ENCODE results near the gene GRIN3B. TPM values are rescaled to one million over a fixed set of nuclear protein-coding genes. Genes with fewer than 3 reads are reported as not detected.
A peak's percentile ranks its signal among the peaks of the same experiment; 100 is the strongest.

Gene GRIN3B
- polyA plus RNA-seq, 1 donor, result 0.22 TPM

DNA sequence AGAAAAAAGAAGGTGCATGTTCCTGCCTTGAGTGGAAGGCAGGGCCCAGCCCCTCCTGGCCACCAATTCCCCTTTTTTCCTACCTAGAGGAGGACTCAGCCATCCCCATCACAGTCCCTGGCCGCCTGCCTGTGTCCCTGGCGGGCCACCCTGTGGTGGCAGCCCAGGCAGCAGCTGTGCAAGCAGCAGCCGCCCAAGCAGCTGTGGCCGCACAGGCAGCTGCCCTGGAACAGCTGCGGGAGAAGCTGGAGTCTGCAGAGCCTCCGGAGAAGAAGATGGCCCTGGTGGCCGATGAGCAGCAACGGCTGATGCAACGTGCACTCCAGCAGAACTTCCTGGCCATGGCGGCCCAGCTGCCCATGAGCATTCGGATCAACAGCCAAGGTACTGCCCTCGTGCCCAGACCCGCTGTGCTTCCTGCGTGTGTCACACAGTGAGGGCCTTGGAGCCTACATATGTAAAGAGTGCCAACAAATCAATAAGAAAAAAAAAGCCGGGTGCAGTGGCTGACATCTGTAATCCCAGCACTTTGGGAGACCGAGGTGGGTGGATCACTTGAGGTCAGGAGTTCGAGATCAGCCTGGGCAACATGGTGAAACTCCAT lies 33.6 kb upstream of the GRIN3B start:
- WGBS (ENCODE audit: insufficient coverage, low lambda C conversion rate), result no CpG with 5 or more reads among the region's 17 CpGs
- Histone ChIP-seq H3K4me3 (ENCODE audit: low read length) (no peak overlapping the region), H3K27ac (ENCODE audit: low read length) (no peak overlapping the region), H3K4me1 (ENCODE audit: control insufficient read depth, insufficient read depth, low read length) (peaks cover 16% of the 10 kb centered on the region), H3K36me3 (ENCODE audit: control insufficient read depth, insufficient read depth, low read length) (peaks cover 82% of the 10 kb centered on the region), H3K27me3 (ENCODE audit: control insufficient read depth, insufficient read depth, low read length) (no peaks in the 10 kb centered on the region), H3K9me3 (ENCODE audit: control insufficient read depth, low read depth, low read length) (peaks cover 25% of the 10 kb centered on the region)
- peak in 1 of 2 donors; percentile 19 for DNase-seq

DNA sequence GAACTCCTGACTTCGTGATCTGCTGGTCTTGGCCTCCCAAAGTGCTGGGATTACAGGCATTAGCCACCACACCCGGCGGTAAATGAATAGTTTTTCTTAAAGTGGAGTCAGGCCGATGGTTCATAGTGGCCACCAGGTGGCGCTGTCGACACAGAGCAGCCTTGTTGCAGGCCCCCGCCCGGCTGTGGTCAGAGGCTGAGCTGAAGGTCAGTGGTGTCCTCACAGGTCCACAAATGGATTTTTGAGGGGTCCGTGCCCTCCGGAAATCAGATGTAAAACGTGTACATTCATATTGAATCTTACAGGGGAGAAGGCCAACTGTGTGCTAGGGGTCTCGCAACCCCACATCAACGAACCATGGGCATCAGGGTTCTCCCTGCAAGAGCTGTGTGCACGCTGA lies 29.5 kb upstream of the GRIN3B start:
- peak in 1 of 2 donors; percentile 17 for DNase-seq
- no CpG with 5 or more reads among the region's 14 CpGs for WGBS (ENCODE audit: insufficient coverage, low lambda C conversion rate)
- H3K27ac ChIP-seq (ENCODE audit: low read length), result no peak overlapping the region
- no peaks in the 10 kb centered on the region for H3K27me3 ChIP-seq (ENCODE audit: control insufficient read depth, insufficient read depth, low read length)
- H3K4me1 ChIP-seq (ENCODE audit: control insufficient read depth, insufficient read depth, low read length), result peaks cover 4% of the 10 kb centered on the region
- no peak overlapping the region for H3K4me3 ChIP-seq (ENCODE audit: low read length)
- peaks cover 80% of the 10 kb centered on the region for H3K36me3 ChIP-seq (ENCODE audit: control insufficient read depth, insufficient read depth, low read length)
- peaks cover 20% of the 10 kb centered on the region for H3K9me3 ChIP-seq (ENCODE audit: control insufficient read depth, low read depth, low read length)

DNA sequence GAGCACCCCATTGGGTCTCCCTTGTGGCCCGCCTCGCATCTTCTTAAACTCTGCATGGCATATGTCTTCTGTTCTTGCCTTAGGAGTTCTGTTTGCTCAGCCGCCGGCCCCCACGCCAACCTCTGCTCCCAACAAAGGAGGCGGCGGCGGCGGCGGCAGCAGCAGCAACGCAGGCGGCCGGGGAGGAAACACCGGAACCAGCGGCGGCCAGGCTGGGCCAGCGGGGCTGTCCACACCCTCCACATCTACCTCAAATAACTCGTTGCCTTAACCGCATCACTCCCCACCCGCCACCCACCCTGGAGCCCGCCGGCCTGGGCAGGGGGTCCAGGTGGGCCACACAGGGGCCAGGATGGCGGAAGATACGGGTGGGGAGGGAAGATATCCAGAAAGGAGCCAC lies 28.4 kb upstream of the GRIN3B start:
- no peaks in the 10 kb centered on the region for H3K27me3 ChIP-seq (ENCODE audit: control insufficient read depth, insufficient read depth, low read length)
- peaks cover 15% of the 10 kb centered on the region for H3K9me3 ChIP-seq (ENCODE audit: control insufficient read depth, low read depth, low read length)
- H3K27ac ChIP-seq (ENCODE audit: low read length), result no peak overlapping the region
- H3K4me3 ChIP-seq (ENCODE audit: low read length), result no peak overlapping the region
- peaks cover 4% of the 10 kb centered on the region for H3K4me1 ChIP-seq (ENCODE audit: control insufficient read depth, insufficient read depth, low read length)
- DNase-seq, result no peak
- H3K36me3 ChIP-seq (ENCODE audit: control insufficient read depth, insufficient read depth, low read length), result peaks cover 71% of the 10 kb centered on the region
- no CpG with 5 or more reads among the region's 24 CpGs for WGBS (ENCODE audit: insufficient coverage, low lambda C conversion rate)

DNA sequence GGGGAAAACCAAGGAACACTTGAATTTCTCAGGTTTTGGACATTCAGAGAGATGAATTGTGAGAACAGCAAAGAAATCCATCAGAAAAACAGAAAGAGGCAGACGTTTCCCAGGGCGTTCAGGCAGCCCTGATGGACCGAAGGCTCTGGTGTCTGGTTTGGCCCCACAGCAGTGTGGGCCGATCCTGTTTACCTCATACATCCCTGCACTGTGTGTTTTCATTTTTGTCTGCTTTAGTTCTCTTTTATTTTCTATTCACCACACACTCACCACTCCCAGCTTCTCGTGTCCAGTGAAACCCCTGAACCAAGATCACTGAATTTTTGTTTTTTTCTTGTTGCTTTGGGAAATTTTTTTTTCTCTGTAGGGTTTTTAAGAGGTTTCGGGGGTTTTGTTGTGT lies 27.9 kb upstream of the GRIN3B start:
- WGBS (ENCODE audit: insufficient coverage, low lambda C conversion rate), result 100% methylated on average over 1 of the region's 6 CpGs
- peaks cover 4% of the 10 kb centered on the region for H3K4me1 ChIP-seq (ENCODE audit: control insufficient read depth, insufficient read depth, low read length)
- H3K9me3 ChIP-seq (ENCODE audit: control insufficient read depth, low read depth, low read length), result peaks cover 19% of the 10 kb centered on the region
- peaks cover 66% of the 10 kb centered on the region for H3K36me3 ChIP-seq (ENCODE audit: control insufficient read depth, insufficient read depth, low read length)
- no peak overlapping the region for H3K27ac ChIP-seq (ENCODE audit: low read length)
- H3K27me3 ChIP-seq (ENCODE audit: control insufficient read depth, insufficient read depth, low read length), result no peaks in the 10 kb centered on the region
- no peak overlapping the region for H3K4me3 ChIP-seq (ENCODE audit: low read length)
- DNase-seq, result no peak

DNA sequence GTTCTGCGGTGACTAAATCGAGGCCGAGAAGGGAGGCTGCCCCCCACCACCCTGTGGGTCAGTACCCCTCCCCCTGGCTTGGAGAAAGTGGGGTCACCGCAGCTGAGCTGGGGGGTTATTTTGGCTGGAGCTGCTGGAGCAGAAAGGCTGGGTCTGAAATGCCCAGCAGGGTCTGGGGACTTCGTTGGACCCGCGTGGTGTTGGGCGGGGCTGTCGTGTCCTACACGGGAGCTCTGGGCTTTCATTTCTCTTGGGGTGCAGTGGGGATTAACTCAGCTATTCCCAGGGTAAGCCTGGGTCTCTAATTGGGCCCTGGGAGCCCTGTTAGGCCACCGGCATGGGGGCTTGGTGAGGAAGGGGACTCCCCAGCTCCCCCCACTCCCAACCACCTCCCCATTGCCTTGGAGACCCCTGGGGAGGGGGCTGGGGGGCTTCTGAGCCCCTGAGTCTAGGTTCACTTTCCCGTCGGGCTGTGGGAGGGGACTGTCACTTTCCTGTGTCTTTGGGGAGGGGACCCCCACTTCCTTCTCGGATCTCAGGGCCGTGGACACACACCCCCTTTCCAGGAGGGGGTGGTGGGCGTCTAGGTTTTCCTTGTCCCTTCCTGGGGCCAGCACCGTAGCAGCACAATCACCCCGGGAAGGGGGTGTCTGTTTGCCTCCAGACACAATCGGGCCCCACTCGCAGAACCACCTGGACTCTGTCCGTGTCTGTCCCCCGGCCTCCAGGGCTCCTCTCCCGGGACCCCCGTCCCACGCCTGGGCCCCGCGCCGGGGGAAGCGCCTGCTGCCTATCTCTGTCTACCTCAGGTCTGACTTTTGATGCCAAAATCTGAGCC lies 26.3 kb upstream of the GRIN3B start:
- Histone ChIP-seq H3K27me3 (ENCODE audit: control insufficient read depth, insufficient read depth, low read length) (no peaks in the 10 kb centered on the region), H3K4me1 (ENCODE audit: control insufficient read depth, insufficient read depth, low read length) (peaks cover 4% of the 10 kb centered on the region), H3K9me3 (ENCODE audit: control insufficient read depth, low read depth, low read length) (peaks cover 17% of the 10 kb centered on the region), H3K36me3 (ENCODE audit: control insufficient read depth, insufficient read depth, low read length) (peaks cover 54% of the 10 kb centered on the region), H3K4me3 (ENCODE audit: low read length) (no peak overlapping the region), H3K27ac (ENCODE audit: low read length) (no peak overlapping the region)
- DNase-seq, result no peak
- no CpG with 5 or more reads among the region's 29 CpGs for WGBS (ENCODE audit: insufficient coverage, low lambda C conversion rate)

DNA sequence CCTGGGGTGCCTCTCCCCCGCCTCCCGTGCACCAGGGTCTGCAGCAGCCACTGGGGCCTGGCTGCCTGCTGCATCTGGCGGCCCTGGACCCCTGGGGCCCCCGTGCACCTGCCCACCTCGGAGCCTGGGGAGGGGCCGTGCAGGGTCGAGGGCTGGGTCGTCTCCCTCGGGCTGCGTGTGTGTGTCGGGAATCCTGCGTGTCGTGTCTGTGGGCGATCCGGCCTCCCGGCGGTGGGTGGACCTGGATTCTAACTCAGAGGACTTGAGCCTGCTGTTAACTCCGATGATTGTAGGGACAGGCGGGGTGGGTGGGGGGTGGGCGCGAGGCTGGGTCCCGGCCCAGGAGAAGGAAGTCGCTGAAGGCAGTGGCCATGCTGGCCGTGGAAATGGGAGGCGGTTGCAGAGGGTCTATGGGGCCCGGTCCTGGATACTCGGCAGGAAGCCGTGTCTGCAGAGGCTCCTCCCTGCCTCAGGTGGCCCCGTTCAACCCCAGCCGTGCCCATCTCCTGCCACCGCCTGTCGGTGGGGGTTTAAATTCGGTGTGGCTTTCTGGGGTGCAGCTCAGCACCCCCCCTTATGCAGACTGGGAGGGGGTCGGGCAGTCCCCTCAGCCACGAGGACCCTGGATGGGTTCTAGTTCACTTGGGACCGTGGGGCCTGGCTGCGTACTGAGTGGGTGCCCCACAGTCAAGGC lies 25.5 kb upstream of the GRIN3B start:
- no peak for DNase-seq
- H3K36me3 ChIP-seq (ENCODE audit: control insufficient read depth, insufficient read depth, low read length), result peaks cover 47% of the 10 kb centered on the region
- no CpG with 5 or more reads among the region's 37 CpGs for WGBS (ENCODE audit: insufficient coverage, low lambda C conversion rate)

DNA sequence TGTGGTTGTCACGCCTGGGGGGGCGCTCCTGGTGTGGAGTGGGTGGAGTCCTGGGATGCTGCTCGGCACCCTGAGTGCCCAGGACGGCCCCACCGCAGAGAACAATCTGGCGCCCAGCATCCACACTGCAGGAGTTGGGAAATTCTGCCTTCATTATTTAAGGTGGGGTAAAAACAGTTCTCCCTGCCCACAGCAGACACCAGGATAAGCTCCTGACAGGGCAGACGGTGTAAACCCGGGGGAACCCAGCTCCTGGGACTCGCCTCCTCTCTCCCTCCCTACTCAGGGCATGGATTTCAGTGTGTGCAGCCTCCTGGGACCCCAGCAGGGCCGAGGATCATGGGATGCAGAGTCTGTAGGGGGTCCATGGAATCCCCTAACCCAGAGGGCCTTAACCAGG lies 23.7 kb upstream of the GRIN3B start:
- H3K36me3 ChIP-seq (ENCODE audit: control insufficient read depth, insufficient read depth, low read length), result peaks cover 30% of the 10 kb centered on the region
- peaks cover 19% of the 10 kb centered on the region for H3K4me1 ChIP-seq (ENCODE audit: control insufficient read depth, insufficient read depth, low read length)
- DNase-seq, result peak in 1 of 2 donors; percentile 10
- H3K4me3 ChIP-seq (ENCODE audit: low read length), result no peak overlapping the region
- WGBS (ENCODE audit: insufficient coverage, low lambda C conversion rate), result no CpG with 5 or more reads among the region's 10 CpGs
- peaks cover 13% of the 10 kb centered on the region for H3K9me3 ChIP-seq (ENCODE audit: control insufficient read depth, low read depth, low read length)
- H3K27me3 ChIP-seq (ENCODE audit: control insufficient read depth, insufficient read depth, low read length), result no peaks in the 10 kb centered on the region
- H3K27ac ChIP-seq (ENCODE audit: low read length), result no peak overlapping the region

More for the DNA sequence above, 25.5 kb upstream of the GRIN3B start:
- Histone ChIP-seq H3K4me1 (ENCODE audit: control insufficient read depth, insufficient read depth, low read length) (peaks cover 10% of the 10 kb centered on the region), H3K9me3 (ENCODE audit: control insufficient read depth, low read depth, low read length) (peaks cover 17% of the 10 kb centered on the region), H3K4me3 (ENCODE audit: low read length) (no peak overlapping the region), H3K27me3 (ENCODE audit: control insufficient read depth, insufficient read depth, low read length) (no peaks in the 10 kb centered on the region), H3K27ac (ENCODE audit: low read length) (no peak overlapping the region)

DNA sequence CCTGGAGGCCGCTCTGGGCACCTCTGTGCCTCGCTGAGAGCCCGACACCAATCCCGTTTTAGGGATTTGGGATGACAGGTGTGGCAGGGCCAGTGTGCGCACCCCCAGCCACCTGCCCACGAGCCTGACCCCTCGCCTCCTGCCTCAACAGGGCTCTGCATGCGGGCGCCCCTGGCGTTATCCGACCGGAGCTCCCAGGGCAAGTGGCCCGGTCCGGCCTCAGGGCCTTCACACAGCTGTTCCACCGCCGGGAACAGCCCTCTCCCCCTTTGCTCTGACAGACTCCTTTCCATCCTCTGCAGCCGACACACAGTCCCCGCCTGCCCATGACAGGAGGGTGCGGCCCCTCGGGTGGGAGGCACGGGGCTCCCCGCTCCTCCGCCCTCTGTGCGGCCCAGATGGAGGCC lies 23.2 kb upstream of the GRIN3B start:
- no peak overlapping the region for H3K4me3 ChIP-seq (ENCODE audit: low read length)
- no peak overlapping the region for H3K27ac ChIP-seq (ENCODE audit: low read length)
- DNase-seq, result no peak
- H3K36me3 ChIP-seq (ENCODE audit: control insufficient read depth, insufficient read depth, low read length), result peaks cover 24% of the 10 kb centered on the region
- H3K27me3 ChIP-seq (ENCODE audit: control insufficient read depth, insufficient read depth, low read length), result no peaks in the 10 kb centered on the region
- no CpG with 5 or more reads among the region's 24 CpGs for WGBS (ENCODE audit: insufficient coverage, low lambda C conversion rate)
- peaks cover 13% of the 10 kb centered on the region for H3K9me3 ChIP-seq (ENCODE audit: control insufficient read depth, low read depth, low read length)
- H3K4me1 ChIP-seq (ENCODE audit: control insufficient read depth, insufficient read depth, low read length), result peaks cover 19% of the 10 kb centered on the region

DNA sequence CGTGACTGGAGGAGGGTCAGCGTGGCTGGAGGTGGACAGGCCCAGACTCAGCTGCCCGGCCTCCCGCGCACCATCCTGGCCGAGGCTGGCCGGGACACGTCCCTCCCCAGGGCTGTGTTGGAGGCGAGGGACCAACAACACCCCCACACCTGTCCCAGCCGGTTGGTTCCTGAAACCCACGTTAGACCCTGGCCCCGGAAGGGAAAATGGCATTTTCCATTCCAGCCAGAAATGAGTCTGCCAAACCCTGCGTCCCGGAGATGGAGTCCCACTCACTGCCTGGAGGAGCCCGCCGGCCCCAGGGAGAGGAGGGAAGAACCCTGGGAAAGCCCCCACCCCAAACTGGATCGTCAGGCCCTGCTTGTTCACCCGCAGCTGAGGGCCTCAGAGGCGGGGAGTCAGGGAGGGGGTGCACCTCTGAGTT lies 20.9 kb upstream of the GRIN3B start:
- peak in 1 of 2 donors; percentile 31 for DNase-seq
- no peak overlapping the region for H3K27ac ChIP-seq (ENCODE audit: low read length)
- no peak overlapping the region for H3K4me3 ChIP-seq (ENCODE audit: low read length)
- H3K27me3 ChIP-seq (ENCODE audit: control insufficient read depth, insufficient read depth, low read length), result no peaks in the 10 kb centered on the region
- H3K36me3 ChIP-seq (ENCODE audit: control insufficient read depth, insufficient read depth, low read length), result peaks cover 5% of the 10 kb centered on the region
- peaks cover 26% of the 10 kb centered on the region for H3K4me1 ChIP-seq (ENCODE audit: control insufficient read depth, insufficient read depth, low read length)
- no CpG with 5 or more reads among the region's 19 CpGs for WGBS (ENCODE audit: insufficient coverage, low lambda C conversion rate)
- H3K9me3 ChIP-seq (ENCODE audit: control insufficient read depth, low read depth, low read length), result peaks cover 10% of the 10 kb centered on the region

All from large intestine (tissue), 3 donors.